GM18907 (cell line): Measurements from ENCODE around the gene COL4A2.

ENCODE experiments used
- ATAC-seq: cut with Tn5 transposase; IDR thresholded peaks from one replicate; pipeline ENCODE4 v1.9.1; 2021; ENCODE audit warnings: mild to moderate bottlenecking, moderate library complexity; ENCODE audit not compliant: unreplicated experiment

The COL4A2 gene

DNA sequence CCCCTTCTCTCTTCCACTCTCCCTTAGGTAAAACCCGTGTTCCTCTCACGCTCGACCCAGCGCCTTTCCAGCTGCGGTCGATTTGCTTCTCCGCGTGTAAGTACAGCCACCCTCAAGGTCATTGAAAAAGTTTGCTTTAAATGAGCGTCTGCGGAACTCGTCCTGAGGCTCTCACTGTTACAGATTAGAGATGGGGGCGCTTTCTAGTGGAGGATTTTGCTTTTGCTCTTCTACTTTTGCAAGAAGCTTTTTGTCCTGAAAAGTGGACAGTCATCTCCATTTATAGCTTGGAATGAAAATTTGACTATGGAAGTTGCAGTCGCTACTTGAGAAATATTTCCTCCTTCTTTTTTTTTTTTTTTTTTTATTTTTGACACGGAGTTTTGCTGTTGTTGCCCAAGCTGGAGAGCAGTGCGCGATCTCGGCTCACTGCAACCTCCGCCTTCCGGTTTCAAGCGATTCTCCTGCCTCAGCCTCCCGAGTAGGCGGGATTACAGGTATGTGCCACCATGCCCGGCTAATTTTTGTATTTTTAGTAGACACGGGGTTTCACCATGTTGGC, 255.0 kb downstream of the COL4A2 start:
- ATAC-seq: no peak
